Type B pancreatic cell (in vitro differentiated cells): ENCODE measurements around the gene HLA-G. TPM values are rescaled to one million over a fixed set of nuclear protein-coding genes. Genes with fewer than 3 reads are reported as not detected.

ENCODE experiments used
- DNase-seq: peaks from one replicate; pipeline ENCODE4 v3.0.0; 2021; ENCODE audit warnings: mixed read lengths; ENCODE audit not compliant: unreplicated experiment; ENCODE audit errors: extremely low spot score
- H3K27ac Mint-ChIP-seq: 2 replicates; pipeline ENCODE4 v1.8.0; 2021; ENCODE audit warnings: mild to moderate bottlenecking, mixed read lengths
- H3K27me3 Mint-ChIP-seq: 2 replicates; pipeline ENCODE4 v1.8.0; 2021; ENCODE audit warnings: mixed read lengths
- H3K36me3 Mint-ChIP-seq: 2 replicates; pipeline ENCODE4 v1.8.0; 2021; ENCODE audit warnings: mixed read lengths
- H3K4me1 Mint-ChIP-seq: one replicate; pipeline ENCODE4 v1.8.0; 2021; ENCODE audit warnings: mixed read lengths; ENCODE audit not compliant: unreplicated experiment
- H3K4me3 Mint-ChIP-seq: 2 replicates; pipeline ENCODE4 v1.8.0; 2021; ENCODE audit warnings: mild to moderate bottlenecking, mixed read lengths
- H3K9me3 Mint-ChIP-seq: 2 replicates; pipeline ENCODE4 v1.8.0; 2021; ENCODE audit warnings: mixed read lengths
- total RNA-seq: library from RNA; stranded (reverse); gene quantifications from 2 replicates; pipeline ENCODE4 v1.2.1, GENCODE V29; 2021; ENCODE audit warnings: low replicate concordance
- TF ChIP-seq, protein P1 (sequence below): fragments of 200-600 bp; sonication (generic); conservative IDR thresholded peaks from 2 replicates; pipeline ENCODE4 v1.5.0; 2021; ENCODE audit warnings: antibody characterized with exemption, mild to moderate bottlenecking

Gene HLA-G
- total RNA-seq, 1 donor from 2014 or later: 4.6 TPM

DNA sequence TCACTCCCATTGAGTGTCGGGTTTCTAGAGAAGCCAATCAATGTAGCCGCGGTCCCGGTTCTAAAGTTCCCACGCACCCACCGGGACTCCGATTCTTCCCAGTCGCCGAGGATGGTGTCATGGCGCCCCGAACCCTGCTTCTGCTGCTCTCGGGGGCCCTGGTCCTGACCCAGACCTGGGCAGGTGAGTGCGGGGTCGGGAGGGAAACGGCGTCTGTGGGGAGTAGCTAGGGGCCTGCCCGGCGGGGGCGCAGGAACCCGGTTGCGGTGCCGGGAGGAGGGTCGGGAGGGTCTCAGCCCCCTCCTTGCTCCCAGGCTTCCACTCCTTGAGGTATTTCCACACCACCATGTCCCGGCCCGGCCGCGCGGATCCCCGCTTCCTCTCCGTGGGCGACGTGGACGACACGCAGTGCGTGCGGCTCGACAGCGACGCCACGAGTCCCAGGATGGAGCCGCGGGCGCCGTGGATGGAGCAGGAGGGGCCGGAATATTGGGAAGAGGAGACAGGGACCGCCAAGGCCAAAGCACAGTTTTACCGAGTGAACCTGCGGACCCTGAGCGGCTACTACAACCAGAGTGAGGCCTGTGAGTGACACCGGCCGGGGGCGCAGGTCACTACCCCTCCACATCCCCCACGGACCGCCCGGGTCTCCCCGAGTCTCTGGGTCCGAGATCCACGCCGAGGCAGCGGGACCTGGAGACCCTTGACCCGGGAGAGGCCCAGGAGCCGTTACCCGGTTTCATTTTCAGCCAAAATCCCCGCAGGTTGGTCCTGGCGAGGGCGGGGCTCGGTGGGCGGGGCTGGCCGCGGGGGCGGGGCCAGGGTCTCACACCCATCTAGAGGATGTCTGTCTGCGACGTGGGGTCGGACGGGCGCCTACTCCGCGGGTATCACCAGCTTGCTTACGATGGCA, 35.2 kb upstream of the HLA-G start:
- H3K36me3 Mint-ChIP-seq: no peaks in the 10 kb centered on the region
- H3K4me1 Mint-ChIP-seq: no peaks in the 10 kb centered on the region
- TF ChIP-seq, protein P1, sequence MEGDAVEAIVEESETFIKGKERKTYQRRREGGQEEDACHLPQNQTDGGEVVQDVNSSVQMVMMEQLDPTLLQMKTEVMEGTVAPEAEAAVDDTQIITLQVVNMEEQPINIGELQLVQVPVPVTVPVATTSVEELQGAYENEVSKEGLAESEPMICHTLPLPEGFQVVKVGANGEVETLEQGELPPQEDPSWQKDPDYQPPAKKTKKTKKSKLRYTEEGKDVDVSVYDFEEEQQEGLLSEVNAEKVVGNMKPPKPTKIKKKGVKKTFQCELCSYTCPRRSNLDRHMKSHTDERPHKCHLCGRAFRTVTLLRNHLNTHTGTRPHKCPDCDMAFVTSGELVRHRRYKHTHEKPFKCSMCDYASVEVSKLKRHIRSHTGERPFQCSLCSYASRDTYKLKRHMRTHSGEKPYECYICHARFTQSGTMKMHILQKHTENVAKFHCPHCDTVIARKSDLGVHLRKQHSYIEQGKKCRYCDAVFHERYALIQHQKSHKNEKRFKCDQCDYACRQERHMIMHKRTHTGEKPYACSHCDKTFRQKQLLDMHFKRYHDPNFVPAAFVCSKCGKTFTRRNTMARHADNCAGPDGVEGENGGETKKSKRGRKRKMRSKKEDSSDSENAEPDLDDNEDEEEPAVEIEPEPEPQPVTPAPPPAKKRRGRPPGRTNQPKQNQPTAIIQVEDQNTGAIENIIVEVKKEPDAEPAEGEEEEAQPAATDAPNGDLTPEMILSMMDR: peak; percentile 51
- peak overlapping the region; percentile 98 for H3K27ac Mint-ChIP-seq
- DNase-seq: no peak
- H3K27me3 Mint-ChIP-seq: peaks cover 88% of the 10 kb centered on the region
- H3K9me3 Mint-ChIP-seq: no peaks in the 10 kb centered on the region
- H3K4me3 Mint-ChIP-seq: peak overlapping the region; percentile 81

DNA sequence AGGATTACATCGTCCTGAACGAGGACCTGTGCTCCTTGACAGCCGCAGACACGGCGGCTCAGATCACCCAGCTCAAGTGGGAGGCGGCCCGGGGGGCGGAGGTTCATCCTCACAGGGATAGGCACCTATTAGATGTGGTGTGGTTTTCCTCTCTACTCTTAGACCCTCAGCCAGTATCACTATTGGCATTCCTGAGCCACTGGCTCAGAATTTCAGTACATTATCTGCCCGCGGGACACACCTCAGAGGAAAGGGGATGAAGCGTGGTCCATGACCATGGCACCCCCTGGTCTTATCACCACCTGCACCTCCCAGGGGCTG, 34.6 kb upstream of the HLA-G start:
- Mint-ChIP-seq H3K27ac (peak overlapping the region; percentile 42), H3K36me3 (no peaks in the 10 kb centered on the region), H3K4me1 (no peaks in the 10 kb centered on the region), H3K4me3 (peak overlapping the region; percentile 81), H3K9me3 (no peaks in the 10 kb centered on the region), H3K27me3 (peaks cover 87% of the 10 kb centered on the region)
- TF ChIP-seq, protein P1: no peak
- no peak for DNase-seq

DNA sequence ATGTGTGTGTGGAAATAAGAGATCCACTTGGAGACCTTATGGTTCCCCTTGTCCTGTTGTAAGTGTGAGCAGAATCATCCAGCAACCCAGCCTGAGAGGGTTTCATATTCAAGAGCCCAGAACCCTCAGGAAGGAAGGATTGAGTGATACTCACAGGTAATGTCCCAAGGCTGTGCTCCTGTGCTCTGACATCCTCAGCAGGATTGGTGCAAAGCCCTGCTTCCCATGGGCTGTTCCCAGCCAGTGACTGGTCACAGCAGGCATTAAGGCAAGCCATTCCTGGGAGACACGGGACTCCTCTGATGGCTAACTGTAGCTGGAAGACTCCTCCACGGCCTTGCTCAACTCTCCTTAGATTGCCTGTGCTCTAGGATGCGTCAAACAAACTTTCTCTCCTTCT, 33.8 kb upstream of the HLA-G start:
- DNase-seq: no peak
- Mint-ChIP-seq H3K9me3 (no peaks in the 10 kb centered on the region), H3K36me3 (no peaks in the 10 kb centered on the region), H3K4me3 (peak overlapping the region; percentile 38), H3K4me1 (no peaks in the 10 kb centered on the region), H3K27me3 (peaks cover 87% of the 10 kb centered on the region), H3K27ac (no peak overlapping the region)
- TF ChIP-seq, protein P1: no peak

DNA sequence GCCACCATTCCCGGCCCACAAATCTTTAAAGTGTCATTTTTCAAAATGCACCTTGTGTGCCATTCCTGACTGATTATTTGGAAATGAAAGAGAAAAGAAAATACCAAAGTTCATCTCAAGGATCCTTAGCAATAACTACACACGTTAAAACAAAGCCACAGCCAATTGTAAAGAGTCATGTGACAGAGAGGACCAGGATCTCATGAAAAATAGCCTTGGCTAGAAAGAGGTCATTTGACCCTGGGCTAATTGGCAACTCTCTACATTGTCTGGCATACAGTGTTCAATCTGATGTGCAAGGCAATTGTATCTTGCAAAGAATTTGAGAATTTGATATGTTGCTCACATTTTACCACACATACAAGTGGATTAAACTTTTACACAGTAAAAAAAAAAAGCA, 31.6 kb upstream of the HLA-G start:
- Mint-ChIP-seq H3K9me3 (no peaks in the 10 kb centered on the region), H3K27ac (no peak overlapping the region), H3K4me1 (no peaks in the 10 kb centered on the region), H3K4me3 (no peak overlapping the region), H3K27me3 (peaks cover 71% of the 10 kb centered on the region), H3K36me3 (no peaks in the 10 kb centered on the region)
- DNase-seq: no peak
- TF ChIP-seq, protein P1: no peak

DNA sequence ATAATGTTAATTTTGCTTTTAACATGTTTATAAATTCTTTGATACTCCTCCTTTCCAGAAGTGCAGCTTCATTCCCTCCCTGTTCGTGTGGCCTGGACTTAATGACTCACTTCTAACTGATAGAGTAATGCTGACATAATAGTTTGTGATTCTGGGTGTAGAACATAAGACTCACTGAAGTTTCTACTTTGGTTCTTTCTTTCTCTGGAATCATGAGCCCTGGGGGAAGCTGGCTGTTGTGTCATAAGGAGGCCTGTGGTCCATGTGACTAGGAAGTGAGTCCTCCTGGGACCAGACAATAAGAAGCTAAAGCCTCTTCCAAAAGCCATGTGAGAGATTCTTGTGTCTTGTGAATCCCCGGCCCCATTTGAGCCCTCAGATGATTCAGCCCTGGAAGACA, 30.5 kb upstream of the HLA-G start:
- Mint-ChIP-seq H3K4me1 (no peaks in the 10 kb centered on the region), H3K27ac (no peak overlapping the region), H3K4me3 (no peak overlapping the region), H3K9me3 (no peaks in the 10 kb centered on the region), H3K27me3 (peaks cover 61% of the 10 kb centered on the region), H3K36me3 (no peaks in the 10 kb centered on the region)
- TF ChIP-seq, protein P1: no peak
- DNase-seq: no peak
